ENCODE data around the gene PPIL3.
"Not testable (repeated sequence)": the region's sequence is repeated elsewhere in the genome, so short reads cannot be mapped to it uniquely, and the experiment has no call there.

The PPIL3 gene

DNA sequence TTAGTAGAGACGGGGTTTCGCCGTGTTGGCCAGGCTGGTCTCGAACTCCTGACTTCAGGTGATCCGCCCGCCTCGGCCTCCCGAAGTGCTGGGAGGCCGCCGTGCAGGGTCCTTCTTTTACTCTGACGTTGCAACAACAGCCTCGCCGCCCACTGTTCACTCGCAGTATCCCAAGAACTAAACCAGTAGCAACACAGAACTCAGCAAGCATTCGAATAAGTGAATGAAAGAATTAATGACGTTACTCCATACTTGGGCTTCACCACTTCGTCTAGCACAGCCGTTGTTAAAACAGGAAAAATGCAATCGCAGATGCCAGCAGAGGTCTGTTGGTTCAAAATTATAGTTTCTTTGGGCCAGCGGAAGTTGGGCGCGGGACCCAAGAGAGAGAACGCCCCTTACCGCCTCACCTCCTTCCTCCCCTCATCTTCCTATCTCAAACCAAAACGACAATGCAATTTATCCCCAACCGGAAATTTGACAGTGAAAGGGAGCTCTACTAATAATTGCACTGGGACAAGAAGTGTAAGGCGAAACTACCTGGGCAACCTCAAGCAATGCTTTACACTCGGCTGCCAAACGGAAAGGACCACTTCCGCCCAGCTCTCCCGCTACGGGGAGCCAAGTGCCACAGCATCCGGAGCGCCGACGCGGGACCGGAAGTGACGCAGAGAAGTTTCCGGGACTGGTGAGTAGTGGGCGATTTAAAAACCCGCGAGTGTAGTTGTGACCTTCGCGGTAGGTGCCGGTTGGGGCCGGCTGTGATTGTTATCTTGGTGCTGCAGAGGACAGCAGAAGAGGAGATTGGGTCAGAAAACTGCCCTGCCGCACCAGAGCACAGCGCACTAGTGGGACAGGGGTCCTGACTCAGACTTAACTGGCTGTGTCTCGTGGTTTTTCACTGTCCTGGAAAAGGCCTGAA, at the start of gene PPIL3, which contains the start of gene NIF3L1:
Gene PPIL3 (minus strand): TSS at position 374 of the 922 bp plus-strand sequence. CDS start 1,462 bp downstream, outside the sequence.
Gene NIF3L1 (plus strand): TSS at position 668 of the 922 bp plus-strand sequence. CDS start 2,573 bp downstream, outside the sequence.
- DNase-seq = peak; percentile 98

DNA sequence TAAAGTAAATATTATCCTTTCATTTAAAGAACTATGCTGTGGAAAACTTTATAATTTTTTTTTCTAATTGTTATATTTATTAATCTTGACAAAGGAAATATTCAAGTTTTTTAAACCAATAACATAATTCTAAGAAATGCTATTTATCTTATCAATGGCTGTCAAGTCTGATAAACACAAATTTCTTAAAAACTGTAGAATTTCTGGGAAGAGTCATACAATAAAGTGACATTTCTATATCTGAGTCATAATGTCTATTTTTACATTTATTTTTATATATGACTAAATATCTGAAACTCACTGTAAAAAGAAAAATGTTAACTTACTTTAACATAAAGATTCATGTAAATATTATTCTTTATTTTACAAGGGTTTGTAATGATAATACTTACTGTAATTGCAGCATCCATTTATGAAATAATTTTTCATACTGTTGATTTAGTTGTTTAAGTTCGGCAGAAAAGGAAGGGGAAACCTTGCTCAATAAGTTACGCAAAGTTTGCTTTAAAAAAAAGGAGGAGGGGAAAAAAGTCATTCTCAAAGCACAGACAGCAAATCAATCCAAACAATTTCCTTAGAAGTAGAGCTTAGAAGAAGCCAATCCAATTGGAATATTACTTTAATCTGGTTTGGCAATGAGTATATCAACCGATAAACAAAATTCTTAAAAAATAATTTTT, 42.2 kb upstream of the PPIL3 start:
- DNase-seq = no peak

DNA sequence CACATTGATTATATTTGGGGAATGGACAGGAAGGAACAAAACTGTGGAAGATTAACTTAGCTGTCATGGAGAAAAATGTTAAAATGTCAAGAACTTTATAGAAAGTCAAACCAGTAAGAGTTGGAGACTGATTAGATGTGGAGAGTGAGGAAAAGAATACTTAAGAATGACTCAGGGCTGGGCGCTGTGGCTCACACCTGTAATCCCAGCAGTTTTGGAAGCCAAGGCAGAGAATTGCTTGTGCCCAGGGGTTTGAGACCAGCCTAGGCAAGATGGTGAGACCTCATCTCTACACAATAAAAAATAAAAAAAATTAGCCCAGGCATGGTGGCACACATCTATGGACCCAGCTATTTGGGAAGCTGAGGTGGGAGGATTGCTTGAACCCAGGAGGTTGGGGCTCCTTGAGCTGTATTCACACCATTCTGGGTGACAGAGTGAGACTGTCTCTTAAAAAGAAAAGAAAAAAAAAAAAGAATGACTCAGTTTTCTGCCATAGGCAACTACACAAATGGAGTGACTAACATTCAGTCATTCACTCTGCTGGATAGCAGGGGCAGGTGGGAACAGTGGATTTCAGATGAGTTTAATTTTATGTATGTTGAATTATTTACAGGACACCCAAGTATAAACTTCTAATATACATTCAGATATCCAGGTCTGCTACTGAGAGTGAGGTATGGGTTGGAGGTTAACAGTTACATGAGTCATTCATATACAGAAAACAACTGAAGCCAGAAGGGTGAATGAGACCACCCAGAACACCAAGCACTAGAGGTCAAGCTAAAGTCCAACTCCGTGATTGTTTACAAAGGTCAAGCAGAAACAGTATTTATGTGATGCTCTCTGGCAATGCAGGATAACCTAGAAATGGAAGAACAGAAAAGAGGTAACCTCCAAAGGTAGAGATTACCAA, 40.7 kb upstream of the PPIL3 start:
- DNase-seq = no peak

DNA sequence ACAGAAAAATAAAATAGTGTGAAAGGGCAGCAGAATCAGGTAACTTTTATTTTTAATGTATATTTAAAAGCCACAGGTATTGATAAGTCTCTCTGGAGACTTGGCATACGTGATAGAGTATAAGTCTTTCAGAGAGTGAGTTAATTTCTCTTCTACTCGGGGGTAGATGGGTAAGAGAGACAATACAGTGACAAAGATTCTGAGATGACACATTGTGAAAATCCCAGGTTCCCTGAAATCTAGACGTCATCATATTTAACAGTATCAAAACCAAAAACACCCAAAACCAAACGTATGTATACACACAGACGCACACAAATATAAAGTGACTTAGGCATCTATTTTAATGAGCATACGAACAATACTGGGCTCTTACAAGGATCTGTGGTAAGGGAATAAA, 33.6 kb upstream of the PPIL3 start:
- no peak for DNase-seq

DNA sequence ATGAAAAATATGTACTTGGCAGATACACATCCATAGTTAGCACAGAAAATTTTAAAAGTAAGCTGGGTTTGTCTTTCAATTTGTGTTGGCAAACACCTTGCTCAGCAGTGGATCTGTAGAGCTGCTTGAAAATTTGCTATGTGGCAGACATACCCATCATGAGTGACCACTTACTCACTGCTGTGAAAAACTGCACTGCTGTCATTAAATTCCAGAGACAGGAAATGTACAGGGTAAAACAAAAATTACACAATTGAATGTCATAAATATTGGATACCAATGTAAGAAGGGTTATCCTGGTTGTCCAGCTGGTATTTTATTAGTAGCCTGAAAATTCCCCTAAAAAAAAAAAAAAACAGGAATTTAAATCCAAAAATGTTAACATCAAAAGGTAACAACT, 24.8 kb upstream of the PPIL3 start:
- no peak for DNase-seq

DNA sequence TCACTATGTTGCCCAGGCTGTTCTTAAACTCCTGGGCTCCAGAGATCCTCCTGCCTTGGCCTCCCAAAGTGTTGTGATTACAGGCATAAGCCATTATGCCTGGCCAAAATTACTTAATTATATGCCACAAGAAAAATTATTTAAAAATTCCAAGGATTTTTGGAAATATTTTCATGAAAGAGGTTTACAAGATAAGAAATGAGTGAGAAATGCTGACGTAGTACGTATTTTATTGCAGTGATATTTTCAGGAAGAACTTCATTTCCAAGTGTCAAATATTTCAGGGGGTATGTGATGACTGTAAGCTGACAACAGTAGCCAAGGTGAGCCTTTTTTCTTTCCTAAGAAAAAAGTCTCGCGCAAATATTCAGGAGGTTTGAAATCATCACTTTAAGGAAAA, 21.1 kb upstream of the PPIL3 start:
- no peak for DNase-seq

DNA sequence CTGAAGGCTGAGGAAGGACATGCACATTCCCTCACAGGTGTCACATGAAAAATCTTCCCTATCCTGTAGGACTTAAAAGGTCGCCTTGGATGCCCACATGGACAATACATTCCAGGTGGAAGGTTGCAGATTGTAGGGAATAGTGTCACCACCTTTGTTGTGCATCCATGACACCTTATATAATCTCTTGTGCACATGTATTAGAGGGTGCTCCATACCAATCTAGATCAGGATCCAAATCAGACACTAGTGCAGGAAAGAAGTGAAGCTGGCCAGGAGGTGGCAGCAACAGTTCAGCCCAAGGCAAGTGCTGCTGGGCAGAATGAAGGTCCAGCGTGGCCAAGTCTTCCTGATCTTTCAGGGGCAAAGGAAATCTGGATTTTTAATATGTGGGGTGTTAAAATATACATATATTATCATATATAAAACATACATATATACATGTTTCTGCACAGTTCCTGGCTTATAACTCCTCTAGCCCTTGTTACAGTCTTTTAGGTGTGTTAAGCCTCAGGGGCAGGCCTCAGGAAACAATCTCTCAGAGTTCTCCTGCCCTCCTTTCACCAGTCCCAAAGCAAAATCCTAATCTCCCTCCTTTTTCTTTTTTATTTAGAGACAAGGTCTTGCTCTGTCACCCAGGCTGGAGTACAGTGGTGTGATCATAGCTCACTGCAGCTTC, 16.9 kb upstream of the PPIL3 start:
- DNase-seq = peak; percentile 27

DNA sequence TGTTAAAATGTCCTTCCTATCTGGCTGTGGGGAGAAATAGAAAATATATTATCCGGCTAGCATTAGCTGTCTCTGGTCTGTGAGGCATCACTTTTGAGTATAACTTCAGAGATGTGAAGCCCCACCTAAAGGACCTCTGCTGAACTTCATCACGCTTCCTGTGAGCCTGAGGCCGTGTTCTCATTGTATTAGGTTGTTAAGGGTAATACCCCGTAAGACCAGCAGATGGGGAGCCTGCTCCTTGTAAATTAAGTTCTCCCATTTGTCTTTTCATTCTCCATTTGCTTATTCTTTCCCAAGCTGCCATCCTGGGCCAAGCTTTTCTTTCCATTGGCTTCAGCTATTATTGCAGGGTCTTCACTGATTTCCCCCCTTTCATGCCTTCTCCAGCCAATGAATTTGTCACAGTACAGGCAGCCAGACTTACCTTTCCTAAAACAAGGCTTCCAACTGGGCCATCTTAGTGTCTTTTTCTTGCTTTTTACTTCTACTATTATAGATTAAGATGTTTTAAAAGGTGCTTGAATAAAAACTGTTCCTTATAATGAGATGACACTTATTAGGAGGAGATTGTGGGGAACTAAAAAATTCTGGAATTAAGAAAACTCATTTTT, 12.7 kb upstream of the PPIL3 start:
- peak; percentile 91 for DNase-seq

DNA sequence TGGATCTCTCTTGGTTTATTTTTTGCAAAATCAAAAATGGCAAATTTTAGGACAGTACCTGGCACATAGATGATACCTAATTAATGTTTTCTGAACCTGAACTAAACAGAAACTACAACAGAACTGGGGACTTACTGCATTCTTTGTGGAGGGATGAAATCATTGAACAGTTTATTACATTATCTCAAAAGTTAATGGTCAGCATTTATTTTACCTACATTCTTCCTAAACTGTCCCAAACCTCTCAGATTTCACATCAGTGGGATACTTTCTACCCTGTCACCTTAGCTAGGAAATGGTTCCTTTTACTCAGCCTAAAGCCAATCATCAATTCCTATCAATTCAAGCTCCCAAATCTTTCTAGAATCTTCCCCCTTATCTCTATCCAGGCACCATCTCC, 10.6 kb upstream of the PPIL3 start:
- no peak for DNase-seq

DNA sequence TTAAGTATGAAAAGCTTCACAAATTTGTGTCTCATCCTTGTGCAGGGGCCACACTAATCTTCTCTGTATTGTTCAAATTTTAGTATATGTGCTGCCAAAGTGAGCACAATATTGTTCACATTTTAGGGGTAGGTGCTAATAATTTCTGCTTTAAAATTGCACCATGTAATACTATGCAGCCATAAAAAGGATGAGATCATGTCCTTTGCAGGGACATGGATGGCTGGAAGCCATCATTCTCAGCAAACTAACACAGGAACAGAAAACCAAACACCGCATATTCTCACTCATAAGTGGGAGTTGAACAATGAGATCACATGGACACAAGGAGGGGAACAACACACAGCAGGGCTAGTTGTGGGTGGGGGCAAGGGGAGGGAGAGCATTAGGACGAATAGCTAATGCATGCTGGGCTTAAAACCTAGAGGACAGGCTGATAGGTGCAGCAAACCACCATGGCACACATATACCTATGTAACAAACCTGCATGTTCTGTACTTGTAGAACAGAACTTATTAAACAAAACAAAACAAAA, 7.1 kb downstream of the PPIL3 start:
- DNase-seq = not testable (repeated sequence)

DNA sequence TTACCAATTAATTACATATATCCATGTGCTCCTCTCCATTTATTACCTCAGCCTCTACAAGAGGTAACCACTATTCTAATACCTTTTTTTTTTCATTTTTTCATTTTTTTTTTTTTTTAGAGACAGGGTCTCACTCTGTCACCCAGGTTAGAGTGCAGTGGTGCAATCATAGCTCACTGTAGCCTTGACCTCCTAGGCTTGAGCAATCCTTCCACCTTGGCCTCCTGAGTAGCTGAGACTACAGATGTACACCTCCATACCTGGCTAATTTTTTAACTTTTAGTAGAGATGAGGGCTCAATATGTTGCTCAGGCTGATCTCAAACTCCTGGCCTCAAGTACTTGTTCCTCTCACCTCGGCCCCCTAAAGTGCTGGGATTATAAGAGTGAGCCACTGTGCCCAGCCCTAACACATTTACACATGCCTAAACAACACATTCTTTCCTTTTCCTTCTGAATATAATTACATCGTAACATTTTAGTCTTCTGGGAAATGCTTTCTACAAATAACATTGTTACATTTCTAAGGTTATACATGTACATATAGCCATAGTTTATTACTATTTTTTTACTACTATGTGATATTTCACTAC, 10.5 kb downstream of the PPIL3 start:
- DNase-seq = no peak

DNA sequence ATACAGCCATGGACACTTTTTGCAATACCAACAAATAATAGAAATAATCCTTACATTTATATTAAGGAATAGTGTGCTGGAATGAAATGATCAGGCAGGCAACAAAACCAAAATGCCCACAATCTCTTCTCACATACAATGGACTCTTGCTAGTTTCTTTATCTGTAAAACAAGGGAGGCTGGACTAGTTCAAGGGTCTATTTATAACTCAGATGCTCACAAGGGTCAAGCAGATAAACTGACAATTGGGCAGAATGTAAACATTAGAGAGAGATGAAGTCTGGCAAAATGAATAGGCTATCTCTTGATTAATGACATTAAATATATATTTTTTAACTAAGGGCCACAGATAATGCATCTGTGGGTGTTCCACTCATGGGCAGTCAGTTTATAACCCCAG, 11.4 kb downstream of the PPIL3 start:
- no peak for DNase-seq

DNA sequence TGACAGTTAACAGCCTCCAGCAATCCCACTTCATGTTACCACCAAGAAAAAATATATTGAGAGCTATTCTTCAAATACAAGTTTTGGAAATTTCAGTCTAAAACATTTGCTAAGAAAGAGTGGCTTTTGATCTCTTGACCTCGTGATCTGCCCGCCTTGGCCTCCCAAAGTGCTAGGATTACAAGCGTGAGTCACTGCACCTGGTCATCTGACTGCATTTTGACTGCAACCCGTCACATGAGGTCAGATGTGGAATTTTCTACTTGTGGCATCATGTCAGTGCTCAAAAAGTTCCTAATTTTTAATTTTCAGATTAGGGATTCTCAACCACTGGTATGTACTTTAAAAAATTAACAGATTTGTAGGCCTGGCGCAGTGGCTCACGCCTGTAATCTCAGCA, 15.3 kb downstream of the PPIL3 start:
- no peak for DNase-seq

DNA sequence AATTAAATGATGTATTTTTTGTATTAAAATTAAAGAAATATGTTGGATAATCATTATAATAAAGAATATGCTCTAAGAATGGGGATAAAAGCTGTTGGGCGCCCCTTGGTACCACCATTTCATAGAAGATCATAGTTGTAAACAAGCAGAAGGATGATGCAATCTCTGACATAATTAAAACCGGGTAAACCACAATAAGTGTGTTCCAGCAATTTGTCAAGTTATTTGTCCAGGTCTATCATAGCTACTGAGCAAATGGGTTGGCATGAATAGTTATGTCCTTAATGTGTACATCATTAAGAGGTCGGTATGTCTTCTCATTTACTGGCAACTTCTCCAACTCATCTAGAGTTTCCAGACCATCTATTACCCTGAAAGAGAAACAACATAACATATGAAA, 17.7 kb downstream of the PPIL3 start:
- no peak for DNase-seq

DNA sequence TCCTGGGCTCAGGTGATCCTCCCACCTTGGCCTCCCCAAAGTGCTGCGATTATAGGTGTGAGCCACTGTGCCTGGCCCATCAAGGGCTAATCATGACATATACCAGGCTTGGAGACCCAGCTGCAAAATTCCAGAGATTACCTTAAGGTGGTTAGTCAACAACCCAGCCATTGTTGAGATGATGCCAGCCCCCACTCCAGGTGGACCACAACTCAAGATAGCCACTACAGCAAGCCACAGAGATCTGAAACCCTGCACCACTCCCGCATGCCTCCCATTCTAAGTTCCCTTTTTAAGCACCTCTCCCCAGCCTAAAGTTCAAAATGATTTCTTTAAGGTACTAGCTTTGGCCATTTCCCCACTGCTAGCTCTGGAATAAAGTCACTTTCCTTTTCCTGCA, 19.9 kb downstream of the PPIL3 start:
- DNase-seq = no peak

DNA sequence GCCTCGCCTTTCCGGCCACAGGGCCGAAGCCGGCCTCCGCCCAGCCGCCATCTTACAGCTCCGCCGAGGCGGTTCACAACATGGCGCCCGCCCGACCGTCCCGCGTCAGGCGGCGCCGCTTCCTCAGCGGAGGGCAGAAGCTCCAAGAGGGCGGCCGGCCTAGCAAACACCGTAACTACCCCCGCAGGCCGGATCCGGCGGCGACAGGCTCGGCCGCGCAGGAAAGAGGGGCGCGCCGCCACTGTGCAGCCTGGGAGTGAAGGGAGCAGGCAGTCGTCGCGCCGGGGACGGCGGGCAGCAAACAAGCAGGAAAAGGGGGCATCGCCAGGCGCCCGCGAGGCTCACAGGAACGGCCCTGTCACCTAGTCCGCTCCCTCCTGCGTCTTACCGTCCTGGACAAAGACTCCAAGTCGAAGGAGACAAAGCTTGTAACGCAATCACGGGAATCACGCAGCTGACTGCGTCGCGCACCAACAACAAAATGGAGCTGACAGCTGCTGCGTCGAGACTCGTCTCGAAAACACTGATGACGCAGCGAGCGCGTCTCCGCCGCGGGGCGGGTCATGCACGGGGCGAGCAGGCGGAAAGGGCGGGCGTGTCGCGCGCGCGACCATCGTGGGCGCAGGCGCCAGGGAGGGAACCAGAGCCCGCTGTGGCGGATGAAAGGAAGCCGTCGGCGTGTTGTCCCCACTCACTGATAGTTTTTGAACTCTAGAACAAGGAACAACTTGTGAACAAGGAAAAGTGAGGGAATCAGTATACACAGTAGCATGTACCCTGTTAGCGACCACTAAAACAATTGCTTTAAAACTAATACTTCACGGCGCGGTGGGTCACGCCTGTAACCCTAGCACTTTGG, 24.5 kb downstream of the PPIL3 start, which contains the start of gene CLK1:
Gene CLK1 (minus strand): TSS at position 483 of the 859 bp plus-strand sequence. CDS start 2,796 bp downstream, outside the sequence.
- peak; percentile 92 for DNase-seq

DNA sequence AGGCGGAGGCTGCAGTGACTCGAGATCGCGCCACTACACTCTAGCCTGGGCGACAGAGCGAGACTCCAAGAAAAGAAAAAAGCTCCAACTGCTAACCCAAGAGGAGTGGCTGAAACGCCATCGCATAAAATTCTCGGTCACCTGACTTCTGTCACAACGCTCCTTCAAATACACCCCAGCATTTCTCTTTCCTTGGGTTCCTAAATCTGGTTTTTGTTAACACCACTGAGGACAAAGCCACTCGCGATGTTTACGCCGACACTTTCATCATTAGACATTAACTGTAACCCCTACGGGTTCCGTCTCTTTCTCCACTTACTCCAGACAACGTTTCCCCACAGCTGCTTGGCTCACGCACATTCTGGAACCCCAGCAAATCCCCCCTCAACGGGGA, 25.1 kb downstream of the PPIL3 start:
- peak; percentile 28 for DNase-seq

DNA sequence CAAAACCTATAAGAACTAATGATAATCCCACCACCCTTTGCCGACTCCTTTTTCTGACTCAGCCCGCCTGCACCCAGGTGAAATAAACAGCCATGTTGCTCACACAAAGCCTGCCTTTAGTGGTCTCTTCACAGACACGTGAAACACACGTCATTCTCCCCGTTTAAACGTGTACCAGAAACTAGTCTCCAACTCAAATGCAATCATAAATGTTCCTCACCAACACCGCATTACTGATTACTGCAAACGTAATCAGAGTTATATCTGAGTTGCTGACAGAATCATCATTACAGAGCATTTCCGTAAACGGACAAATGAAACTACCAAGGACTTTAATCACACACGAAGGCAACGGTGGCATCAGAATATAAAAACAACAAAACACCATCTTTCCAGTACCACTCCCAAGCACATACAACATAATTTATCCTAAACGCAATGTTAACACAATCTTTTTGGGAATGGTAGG, 26.3 kb downstream of the PPIL3 start:
- no peak for DNase-seq

DNA sequence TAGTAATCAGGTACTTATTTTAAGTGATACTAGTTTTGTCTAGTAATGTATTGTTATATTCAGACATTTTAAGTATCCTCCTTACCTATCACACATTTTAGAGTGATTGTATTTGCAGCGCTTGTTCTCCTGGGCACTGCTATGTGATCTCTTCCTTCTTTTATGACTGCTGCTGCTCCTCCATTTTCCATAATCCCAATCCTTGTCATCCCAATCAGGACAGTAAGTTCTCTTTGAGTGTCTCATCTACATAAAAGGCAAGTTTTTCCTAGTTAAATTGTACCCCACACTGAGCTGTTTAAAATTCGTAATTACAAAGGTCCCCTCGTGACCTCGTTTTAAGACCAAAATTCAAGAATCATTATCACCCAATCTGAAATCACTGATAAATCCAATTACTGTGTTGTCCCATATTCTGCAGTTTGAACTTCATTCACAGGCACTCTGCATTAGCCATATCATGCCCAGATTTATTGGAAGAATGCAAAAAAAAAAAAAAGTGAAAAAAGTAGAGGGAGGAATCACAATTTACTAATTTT, 27.2 kb downstream of the PPIL3 start:
- DNase-seq = no peak
